Stimulated activated effector memory CD8-positive, alpha-beta T cell treated with anti-CD3 and anti-CD28 coated beads, Interleukin-12 subunit alpha, Interleukin-12 subunit beta, amount 100 ng/mL, for 72 hours (primary cell): ENCODE results near the gene LBP.
A peak's percentile ranks its signal among the peaks of the same experiment; 100 is the strongest.
"Not testable (repeated sequence)": the region's sequence is repeated elsewhere in the genome, so short reads cannot be mapped to it uniquely, and the experiment has no call there.

Experiments
- ATAC-seq: fragments of 150-1000 bp; cut with Tn5 transposase; 2 replicates; pipeline ENCODE4 v1.10.0; 2021
- DNase-seq, 2 donors: peaks; one replicate each; pipeline ENCODE4 v3.0.0; 2021 to 2022; ENCODE audit warnings: low spot score in 2 of 2
- H3K27ac Mint-ChIP-seq: one replicate; pipeline ENCODE4 v1.8.0; 2022; ENCODE audit warnings: mild to moderate bottlenecking, mixed read lengths
- H3K36me3 Mint-ChIP-seq: one replicate; pipeline ENCODE4 v1.8.0; 2022; ENCODE audit warnings: mild to moderate bottlenecking, mixed read lengths
- H3K4me1 Mint-ChIP-seq: one replicate; pipeline ENCODE4 v1.8.0; 2022; ENCODE audit warnings: mixed read lengths
- H3K4me3 Mint-ChIP-seq: one replicate; pipeline ENCODE4 v1.8.0; 2022; ENCODE audit warnings: mild to moderate bottlenecking, mixed read lengths
- H3K9me3 Mint-ChIP-seq: one replicate; pipeline ENCODE4 v1.8.0; 2022; ENCODE audit warnings: mixed read lengths

The LBP gene

DNA sequence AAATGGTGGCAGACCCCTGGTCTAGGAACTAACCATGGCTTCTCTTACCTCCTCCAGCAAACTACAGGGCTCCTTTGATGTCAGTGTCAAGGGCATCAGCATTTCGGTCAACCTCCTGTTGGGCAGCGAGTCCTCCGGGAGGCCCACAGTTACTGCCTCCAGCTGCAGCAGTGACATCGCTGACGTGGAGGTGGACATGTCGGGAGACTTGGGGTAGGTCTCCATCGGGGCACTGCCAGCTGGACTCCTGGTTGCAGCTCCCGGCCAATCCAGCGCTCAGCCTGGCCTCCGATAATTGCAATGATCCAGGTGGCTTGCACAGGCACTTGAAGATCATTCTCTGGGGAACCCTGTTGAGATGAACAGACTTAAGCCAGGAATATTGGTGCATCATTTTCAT lies 7.9 kb downstream of the LBP start:
- ATAC-seq (no peak), DNase-seq (no peak)
- no peak overlapping the region for H3K4me3 Mint-ChIP-seq
- H3K27ac Mint-ChIP-seq: no peak overlapping the region
- H3K4me1 Mint-ChIP-seq: no peaks in the 10 kb centered on the region
- no peaks in the 10 kb centered on the region for H3K9me3 Mint-ChIP-seq
- no peaks in the 10 kb centered on the region for H3K36me3 Mint-ChIP-seq

DNA sequence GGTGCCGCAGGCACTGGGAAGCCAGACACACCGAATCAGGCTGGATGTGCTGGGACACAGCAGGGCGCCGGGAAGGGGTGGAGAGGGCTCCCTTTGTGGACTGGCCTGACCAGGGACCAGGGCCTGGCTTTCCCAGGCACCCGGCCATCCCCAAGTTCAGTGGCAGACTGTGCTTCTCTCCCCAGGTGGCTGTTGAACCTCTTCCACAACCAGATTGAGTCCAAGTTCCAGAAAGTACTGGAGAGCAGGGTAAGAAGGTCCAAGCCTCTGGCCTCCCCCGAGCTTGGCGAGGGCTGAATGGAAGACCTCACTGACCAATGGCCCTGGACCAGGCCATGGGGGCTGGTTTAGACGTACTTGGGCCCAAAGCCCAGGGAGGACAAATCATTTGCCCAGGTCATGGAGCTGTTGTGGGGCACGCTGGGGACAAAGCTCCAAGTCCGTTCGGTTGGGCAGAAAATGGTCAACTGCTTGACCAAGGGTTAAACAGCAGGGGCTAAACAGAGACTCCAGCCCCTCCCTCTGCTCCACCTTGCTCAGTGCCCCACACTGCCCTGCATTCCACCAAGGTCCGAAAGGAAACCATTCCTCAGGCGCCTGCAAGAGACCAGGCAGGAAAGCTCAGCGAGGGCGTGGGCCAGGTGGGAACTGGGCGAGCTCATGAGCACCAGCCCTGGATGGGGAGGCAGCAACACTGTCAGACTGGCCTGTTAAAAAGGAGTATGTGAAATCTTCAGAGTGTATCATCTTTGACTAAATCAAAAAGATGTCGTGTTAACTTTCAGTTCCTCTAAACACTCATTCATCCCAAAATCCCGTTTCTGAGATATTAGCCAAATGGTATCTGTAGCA lies 9.1 kb downstream of the LBP start:
- DNase-seq (no peak), ATAC-seq (peak; percentile 42)
- H3K9me3 Mint-ChIP-seq: no peaks in the 10 kb centered on the region
- no peaks in the 10 kb centered on the region for H3K4me1 Mint-ChIP-seq
- no peak overlapping the region for H3K4me3 Mint-ChIP-seq
- no peak overlapping the region for H3K27ac Mint-ChIP-seq
- H3K36me3 Mint-ChIP-seq: no peaks in the 10 kb centered on the region

DNA sequence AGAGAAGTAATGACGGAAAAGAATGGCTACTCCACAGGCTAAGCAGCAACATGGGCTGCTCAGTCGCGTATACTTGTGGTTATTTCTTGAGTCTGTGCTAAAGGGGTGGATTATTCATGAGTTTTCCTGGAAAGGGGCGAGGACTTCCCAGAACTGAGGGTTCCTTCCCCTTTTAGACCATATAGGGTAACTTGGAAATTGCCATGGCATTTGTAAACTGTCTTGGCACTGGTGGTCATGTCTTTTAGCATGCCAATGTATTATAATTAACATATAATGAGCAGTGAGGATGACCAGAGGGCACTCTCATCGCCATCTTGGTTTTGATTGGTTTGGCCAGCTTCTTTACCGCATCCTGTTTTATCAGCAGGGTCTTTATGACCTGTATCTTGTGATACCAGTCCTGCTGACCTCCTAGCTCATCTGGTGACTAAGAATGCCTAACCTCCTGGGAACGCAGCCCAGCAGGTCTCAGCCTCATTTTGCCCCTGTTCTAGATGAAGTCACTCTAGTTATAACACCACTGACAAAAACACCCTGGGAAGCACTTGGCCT lies 11.4 kb downstream of the LBP start:
- no peak for DNase-seq
- no peaks in the 10 kb centered on the region for H3K36me3 Mint-ChIP-seq

DNA sequence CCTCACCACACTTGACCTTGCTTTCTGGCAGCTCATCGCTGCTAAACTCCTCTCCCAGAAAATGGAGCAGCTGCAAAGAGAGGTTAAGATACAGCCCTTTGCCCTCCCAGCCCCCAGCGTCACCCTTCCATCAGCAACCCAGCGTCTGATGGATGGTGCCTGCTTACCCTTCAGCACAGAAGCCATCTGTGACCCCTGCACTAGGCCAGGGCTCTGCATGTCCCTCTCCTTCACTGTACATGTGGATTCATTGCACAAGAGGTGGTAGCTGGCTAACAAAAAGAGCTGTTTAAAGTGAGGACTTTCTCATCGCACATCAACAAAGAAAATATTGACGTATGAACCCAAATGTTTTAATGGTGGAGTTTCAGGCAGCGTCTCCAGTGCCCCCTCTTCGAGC lies 12.3 kb downstream of the LBP start:
- ATAC-seq: no peak
- Mint-ChIP-seq H3K4me3 (no peak overlapping the region), H3K9me3 (no peaks in the 10 kb centered on the region), H3K36me3 (no peaks in the 10 kb centered on the region), H3K27ac (no peak overlapping the region), H3K4me1 (no peaks in the 10 kb centered on the region)
- no peak for DNase-seq

More for the DNA sequence above, 11.4 kb downstream of the LBP start:
- H3K9me3 Mint-ChIP-seq: no peaks in the 10 kb centered on the region
- no peak overlapping the region for H3K4me3 Mint-ChIP-seq
- peak; percentile 63 for ATAC-seq
- no peaks in the 10 kb centered on the region for H3K4me1 Mint-ChIP-seq
- H3K27ac Mint-ChIP-seq: no peak overlapping the region

DNA sequence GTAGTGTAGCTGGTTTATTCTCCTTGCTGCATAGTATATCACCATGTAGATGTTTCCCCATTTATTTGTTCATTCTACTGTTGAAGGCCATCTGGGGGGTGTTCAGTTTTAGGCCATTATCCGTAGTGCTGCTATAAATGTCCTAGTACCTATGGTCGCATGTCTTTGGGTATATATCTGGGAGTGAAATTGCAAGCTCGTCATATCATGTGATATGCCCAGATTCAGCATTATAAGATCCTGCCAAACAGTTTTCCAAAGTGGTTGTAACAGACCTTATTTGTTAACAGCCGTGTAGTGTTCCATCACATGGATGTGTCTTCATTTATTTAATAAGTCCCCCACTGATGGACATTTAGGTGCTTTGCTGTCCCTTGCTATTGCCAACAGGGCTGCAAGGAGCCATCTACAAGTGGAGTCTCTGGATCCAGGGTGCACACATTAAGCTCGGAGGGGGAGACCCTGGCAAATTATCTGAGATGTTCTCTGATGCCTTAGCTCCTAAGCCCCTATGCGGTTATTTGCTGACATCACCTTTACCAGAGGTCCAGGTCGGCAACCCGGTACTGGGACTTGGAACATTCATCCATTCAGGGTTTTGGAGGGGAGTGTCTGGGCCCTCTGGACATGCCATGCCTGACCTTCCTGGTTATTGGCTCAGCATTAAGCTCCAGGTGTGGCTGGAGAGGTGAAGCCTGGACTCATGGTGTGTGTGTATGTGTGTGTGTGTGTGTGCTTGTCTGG lies 16.9 kb downstream of the LBP start:
- ATAC-seq (no peak), DNase-seq (no peak)
- no peak overlapping the region for H3K27ac Mint-ChIP-seq
- no peaks in the 10 kb centered on the region for H3K4me1 Mint-ChIP-seq
- no peaks in the 10 kb centered on the region for H3K9me3 Mint-ChIP-seq
- H3K4me3 Mint-ChIP-seq: no peak overlapping the region
- H3K36me3 Mint-ChIP-seq: no peaks in the 10 kb centered on the region

DNA sequence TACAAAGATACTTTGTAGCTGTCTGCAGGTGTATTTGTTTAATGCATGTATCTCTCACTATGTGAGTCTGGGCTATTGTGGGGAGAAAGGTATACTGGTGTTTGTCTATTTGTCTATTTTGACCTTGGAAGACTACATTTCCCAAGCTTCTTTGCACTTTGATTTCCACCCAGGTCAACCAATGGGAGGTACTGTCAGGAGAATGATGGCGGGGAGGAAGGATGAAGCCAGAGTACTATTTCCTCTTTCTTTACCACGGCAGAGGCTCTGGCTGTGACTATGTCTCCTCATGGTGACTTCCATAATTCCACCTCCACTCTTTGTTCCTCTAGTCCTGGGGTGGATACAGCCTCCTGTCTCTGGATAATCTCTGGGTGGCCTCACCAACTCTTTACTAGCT lies 23.1 kb downstream of the LBP start:
- H3K36me3 Mint-ChIP-seq: no peaks in the 10 kb centered on the region

DNA sequence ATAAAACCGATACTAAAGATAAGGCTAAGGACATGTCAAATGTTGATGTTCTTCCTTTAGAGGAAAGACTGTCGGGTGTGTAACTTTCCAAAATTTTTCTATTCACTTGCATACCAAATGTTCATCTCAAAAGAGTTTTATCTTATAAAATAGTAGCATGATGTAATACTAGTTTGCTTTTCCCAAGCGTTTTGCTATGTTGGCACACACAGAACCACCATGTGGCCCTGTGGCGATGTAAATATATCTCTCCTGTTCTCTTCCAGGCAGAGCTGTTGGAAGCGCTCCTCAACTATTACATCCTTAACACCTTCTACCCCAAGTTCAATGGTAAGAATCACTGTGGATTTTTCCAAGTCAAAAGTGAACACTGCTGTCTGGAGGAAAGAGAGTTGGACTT lies 26.5 kb downstream of the LBP start:
- no peak for DNase-seq
- H3K4me1 Mint-ChIP-seq: no peaks in the 10 kb centered on the region
- H3K36me3 Mint-ChIP-seq: no peaks in the 10 kb centered on the region
- no peaks in the 10 kb centered on the region for H3K9me3 Mint-ChIP-seq
- no peak for ATAC-seq
- H3K27ac Mint-ChIP-seq: no peak overlapping the region
- no peak overlapping the region for H3K4me3 Mint-ChIP-seq

More for the DNA sequence above, 23.1 kb downstream of the LBP start:
- DNase-seq (no peak), ATAC-seq (no peak)
- Mint-ChIP-seq H3K27ac (no peak overlapping the region), H3K4me1 (no peaks in the 10 kb centered on the region), H3K9me3 (no peaks in the 10 kb centered on the region), H3K4me3 (no peak overlapping the region)

DNA sequence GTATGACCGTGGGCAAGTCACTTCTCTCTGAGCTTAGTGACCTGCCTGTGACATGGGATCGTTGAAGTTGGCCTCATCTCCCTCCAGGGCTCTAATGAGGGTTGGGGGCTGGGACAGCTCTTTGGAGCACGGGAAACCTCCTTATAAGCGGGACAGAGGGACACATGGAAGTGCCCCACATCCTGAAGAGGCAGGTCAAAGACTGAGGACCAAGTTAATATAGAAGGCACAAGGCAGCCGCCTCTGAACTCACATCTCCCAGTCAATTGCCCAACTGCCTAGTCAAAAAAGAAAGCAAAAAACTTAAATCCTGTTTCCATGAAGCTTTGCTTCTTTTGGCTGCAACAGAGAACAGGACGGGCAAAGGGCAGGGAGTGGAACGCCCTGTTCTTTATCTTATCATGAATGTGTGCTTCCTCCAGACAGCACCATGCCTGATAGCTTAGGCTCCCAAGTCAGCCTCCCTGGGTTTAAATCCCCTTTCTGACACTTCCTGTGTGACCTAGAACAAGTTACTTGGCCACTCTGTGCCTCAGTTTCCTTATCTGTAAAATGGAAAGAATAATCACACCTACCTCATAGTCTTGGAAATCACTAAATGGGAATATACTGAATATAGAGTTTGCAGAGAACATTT lies 27.1 kb downstream of the LBP start:
- no peaks in the 10 kb centered on the region for H3K4me1 Mint-ChIP-seq
- no peaks in the 10 kb centered on the region for H3K9me3 Mint-ChIP-seq
- H3K27ac Mint-ChIP-seq: no peak overlapping the region
- ATAC-seq: no peak
- H3K36me3 Mint-ChIP-seq: no peaks in the 10 kb centered on the region
- H3K4me3 Mint-ChIP-seq: no peak overlapping the region
- no peak for DNase-seq

DNA sequence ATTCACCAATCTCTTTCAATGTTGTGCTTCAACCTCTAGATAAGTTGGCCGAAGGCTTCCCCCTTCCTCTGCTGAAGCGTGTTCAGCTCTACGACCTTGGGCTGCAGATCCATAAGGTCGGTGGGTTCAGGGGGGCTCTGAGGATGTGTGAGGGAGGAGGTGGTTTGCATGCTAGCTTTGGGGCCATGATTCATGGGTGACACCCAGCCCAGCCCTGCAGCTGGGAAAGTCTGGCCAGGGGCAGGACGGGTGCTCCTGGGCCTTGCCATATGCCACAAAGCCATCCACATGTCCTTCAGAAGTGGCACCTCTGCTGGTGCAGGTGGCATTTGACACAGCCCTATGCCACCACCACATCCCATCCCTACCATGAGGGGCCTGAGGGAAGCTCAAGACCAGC lies 27.6 kb downstream of the LBP start:
- ATAC-seq (no peak), DNase-seq (no peak)
- H3K36me3 Mint-ChIP-seq: no peaks in the 10 kb centered on the region
- no peaks in the 10 kb centered on the region for H3K9me3 Mint-ChIP-seq
- no peak overlapping the region for H3K27ac Mint-ChIP-seq
- no peak overlapping the region for H3K4me3 Mint-ChIP-seq
- no peaks in the 10 kb centered on the region for H3K4me1 Mint-ChIP-seq

DNA sequence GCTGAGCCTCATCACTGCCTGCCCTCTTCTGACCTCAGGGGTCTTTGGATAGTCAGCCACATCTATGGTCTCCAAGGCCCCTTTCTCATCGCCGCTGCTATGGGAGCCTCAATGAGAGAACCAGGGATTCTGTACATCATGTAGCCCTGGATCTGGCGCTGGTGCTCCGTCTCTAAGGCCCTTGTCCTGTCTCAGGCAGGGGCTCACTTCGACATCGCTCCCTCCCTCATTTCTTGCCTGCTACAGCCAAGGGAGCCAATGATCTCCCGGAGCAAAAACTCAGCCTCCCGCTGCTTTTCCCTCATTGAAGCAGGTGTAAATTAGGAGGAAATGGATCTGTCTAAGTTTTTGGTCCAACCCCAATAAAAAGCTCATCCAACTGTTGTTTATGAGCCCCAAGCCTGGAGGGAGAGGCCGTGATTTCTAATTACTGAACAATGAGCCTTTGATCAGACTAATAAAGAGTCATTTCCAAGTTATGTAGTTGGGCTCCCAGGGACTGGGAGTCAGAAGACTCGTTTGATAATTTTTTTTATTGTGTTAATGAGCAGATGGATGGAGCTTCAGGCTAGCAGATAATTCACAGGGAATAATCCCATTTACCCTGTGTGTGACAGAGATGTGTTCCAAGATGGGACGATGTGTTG lies 30.9 kb downstream of the LBP start:
- ATAC-seq: no peak
- no peaks in the 10 kb centered on the region for H3K36me3 Mint-ChIP-seq
- H3K9me3 Mint-ChIP-seq: no peaks in the 10 kb centered on the region
- no peak overlapping the region for H3K4me3 Mint-ChIP-seq
- DNase-seq: no peak
- no peak overlapping the region for H3K27ac Mint-ChIP-seq
- H3K4me1 Mint-ChIP-seq: no peaks in the 10 kb centered on the region

DNA sequence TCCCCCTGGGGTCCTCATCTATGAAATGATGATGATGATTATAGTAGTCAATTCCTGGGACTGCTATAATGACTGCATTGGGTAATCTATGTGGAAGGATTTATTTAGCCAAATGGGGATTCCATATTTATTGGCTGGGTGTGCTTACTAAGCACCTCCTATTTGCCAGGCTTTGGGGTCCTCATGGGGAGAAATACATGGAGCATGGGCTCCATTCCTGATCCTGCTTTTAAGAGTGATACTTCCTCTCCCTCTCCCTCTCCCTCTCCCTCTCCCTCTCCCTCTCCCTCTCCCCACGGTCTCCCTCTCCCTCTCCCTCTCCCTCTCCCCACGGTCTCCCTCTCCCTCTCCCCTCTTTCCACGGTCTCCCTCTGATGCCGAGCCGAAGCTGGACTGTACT lies 31.6 kb downstream of the LBP start:
- not testable (repeated sequence) for ATAC-seq, H3K9me3 Mint-ChIP-seq, H3K27ac Mint-ChIP-seq, H3K4me3 Mint-ChIP-seq, H3K36me3 Mint-ChIP-seq, DNase-seq, H3K4me1 Mint-ChIP-seq

DNA sequence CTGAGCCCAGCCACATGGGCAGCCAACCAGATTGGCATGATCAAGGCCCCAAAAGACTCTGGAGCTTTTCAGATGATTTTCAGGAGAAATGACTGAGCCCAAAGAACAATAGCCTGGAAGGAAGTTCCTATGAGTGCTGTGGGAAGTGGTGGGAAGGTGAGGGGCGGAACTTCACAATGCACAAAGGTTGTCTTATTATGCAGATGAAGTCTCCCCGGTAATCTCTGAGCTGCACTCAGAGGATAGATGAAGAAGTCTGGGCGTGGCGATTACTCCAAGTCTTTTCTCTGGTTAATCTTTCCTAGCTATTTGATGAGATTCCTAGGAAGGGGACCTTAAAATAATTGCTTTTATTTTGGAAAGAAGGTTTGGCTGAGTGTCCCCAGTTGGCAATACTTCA lies 36.9 kb downstream of the LBP start:
- no peaks in the 10 kb centered on the region for H3K36me3 Mint-ChIP-seq
- DNase-seq: no peak
- ATAC-seq: no peak
- H3K9me3 Mint-ChIP-seq: no peaks in the 10 kb centered on the region
- H3K4me1 Mint-ChIP-seq: no peaks in the 10 kb centered on the region
- H3K27ac Mint-ChIP-seq: no peak overlapping the region
- no peak overlapping the region for H3K4me3 Mint-ChIP-seq

DNA sequence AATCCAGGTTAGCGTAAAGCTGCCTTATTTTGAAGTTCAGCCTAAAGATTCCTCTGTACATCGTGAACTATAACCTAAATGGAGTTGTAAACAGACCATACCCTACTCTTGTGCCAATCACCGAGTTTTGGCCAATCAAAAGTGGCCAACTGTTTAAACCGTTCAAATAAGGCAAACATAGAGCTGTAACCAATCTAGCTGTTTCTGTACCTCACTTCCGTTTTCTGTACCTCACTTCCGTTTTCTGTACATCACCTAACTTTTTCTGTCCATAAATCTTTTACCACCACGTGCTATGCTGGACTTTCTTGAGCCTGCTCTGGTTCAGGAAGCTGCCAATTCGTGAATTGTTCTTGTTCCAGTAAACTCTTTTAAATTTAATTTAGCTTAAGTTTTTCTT lies 39.7 kb downstream of the LBP start:
- ATAC-seq: no peak
- Mint-ChIP-seq H3K36me3 (no peaks in the 10 kb centered on the region), H3K27ac (no peak overlapping the region), H3K4me3 (no peak overlapping the region), H3K9me3 (no peaks in the 10 kb centered on the region), H3K4me1 (no peaks in the 10 kb centered on the region)
- no peak for DNase-seq

DNA sequence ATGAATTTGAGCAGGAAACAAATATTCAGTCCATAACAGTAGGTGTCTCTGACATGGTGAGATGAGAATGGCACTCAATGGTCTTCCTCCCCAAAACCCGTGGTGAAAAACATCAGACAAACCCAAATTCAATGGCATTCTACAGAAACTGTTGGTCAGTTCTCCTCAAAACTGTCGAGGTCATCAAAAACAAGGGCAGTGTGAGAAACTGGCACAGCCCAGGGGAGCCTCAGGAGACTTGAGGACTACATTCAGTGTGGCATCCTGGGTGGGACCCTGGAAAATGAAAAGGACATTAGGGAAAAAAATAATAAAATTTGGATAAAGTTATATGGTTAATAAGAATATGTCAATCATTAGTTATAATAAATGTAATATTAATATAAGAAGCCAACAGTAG lies 40.6 kb downstream of the LBP start:
- H3K4me1 Mint-ChIP-seq: no peaks in the 10 kb centered on the region
- no peaks in the 10 kb centered on the region for H3K9me3 Mint-ChIP-seq
- no peak for ATAC-seq
- DNase-seq: no peak
- no peaks in the 10 kb centered on the region for H3K36me3 Mint-ChIP-seq
- no peak overlapping the region for H3K27ac Mint-ChIP-seq
- no peak overlapping the region for H3K4me3 Mint-ChIP-seq

DNA sequence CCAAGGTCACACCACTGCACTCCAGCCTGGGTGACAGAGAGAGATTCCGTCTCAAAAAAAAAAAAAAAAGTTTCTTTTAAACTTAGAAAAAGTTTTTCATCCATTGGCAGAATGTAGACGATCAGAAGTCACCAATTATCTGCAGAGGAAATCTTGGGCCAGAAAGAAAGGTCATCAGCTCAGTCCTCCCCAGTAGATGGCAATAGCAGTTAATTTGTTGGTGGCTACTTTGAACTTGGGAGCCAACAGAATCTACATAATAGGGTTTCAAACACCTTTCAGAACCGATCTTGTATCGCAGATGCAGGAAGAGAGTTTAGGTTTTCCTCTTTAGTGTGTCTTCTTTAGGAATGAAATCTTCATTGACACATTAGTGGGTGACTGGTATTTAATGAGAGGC lies 41.7 kb downstream of the LBP start:
- Mint-ChIP-seq H3K4me3 (no peak overlapping the region), H3K4me1 (no peaks in the 10 kb centered on the region), H3K36me3 (no peaks in the 10 kb centered on the region), H3K27ac (no peak overlapping the region), H3K9me3 (no peaks in the 10 kb centered on the region)
- no peak for ATAC-seq
- no peak for DNase-seq
